ENCODE results near the gene MCTP2.

The MCTP2 gene

GRCh38 chr15:94259121-94259751, 27.9 kb downstream of the MCTP2 start:
- Mint-ChIP-seq H3K27ac (peak overlapping the region in 1 of 2 donors; percentile 2), H3K36me3 (ENCODE audit: insufficient read depth) (no peaks in the 10 kb centered on the region), H3K4me1 (ENCODE audit: low read depth in 2 of 2) (peaks cover 45 to 65% of the 10 kb centered on the region in 2 donors), H3K27me3 (no peaks in the 10 kb centered on the region), H3K9me3 (no peaks in the 10 kb centered on the region), H3K4me3 (no peak overlapping the region)
- ATAC-seq (replicated peaks), result no peak
- DNase-seq, result no peak

GRCh38 chr15:94259863-94260262, 28.5 kb downstream of the MCTP2 start:
- ATAC-seq (replicated peaks) (no peak), DNase-seq (no peak)
- Mint-ChIP-seq H3K4me1 (ENCODE audit: low read depth in 2 of 2) (peaks cover 41 to 60% of the 10 kb centered on the region in 2 donors), H3K9me3 (no peaks in the 10 kb centered on the region), H3K27me3 (no peaks in the 10 kb centered on the region), H3K36me3 (ENCODE audit: insufficient read depth) (no peaks in the 10 kb centered on the region), H3K4me3 (no peak overlapping the region), H3K27ac (peak overlapping the region; percentile 2 to 33)

- Mint-ChIP-seq H3K36me3 (ENCODE audit: insufficient read depth) (no peaks in the 10 kb centered on the region), H3K4me3 (no peak overlapping the region), H3K27ac (no peak overlapping the region), H3K27me3 (no peaks in the 10 kb centered on the region), H3K9me3 (no peaks in the 10 kb centered on the region), H3K4me1 (ENCODE audit: low read depth in 2 of 2) (peaks cover 44 to 48% of the 10 kb centered on the region in 2 donors)
- ATAC-seq (replicated peaks) (no peak), DNase-seq (no peak)
Observed at GRCh38 chr15:94262201-94262600, 30.8 kb downstream of the MCTP2 start.

GRCh38 chr15:94263341-94264273, 32.2 kb downstream of the MCTP2 start:
- Mint-ChIP-seq H3K27ac (peak overlapping the region; percentile 85 to 92), H3K4me3 (peak overlapping the region in 1 of 2 donors; percentile 32), H3K9me3 (peaks cover 0 to 1% of the 10 kb centered on the region in 2 donors), H3K27me3 (no peaks in the 10 kb centered on the region), H3K4me1 (ENCODE audit: low read depth in 2 of 2) (peaks cover 44 to 46% of the 10 kb centered on the region in 2 donors), H3K36me3 (ENCODE audit: insufficient read depth) (peaks cover 3% of the 10 kb centered on the region)
- DNase-seq (no peak), ATAC-seq (replicated peaks) (peak; percentile 43)

GRCh38 chr15:94265009-94265408, 33.6 kb downstream of the MCTP2 start:
- H3K4me1 Mint-ChIP-seq (ENCODE audit: low read depth in 2 of 2), result peaks cover 37 to 39% of the 10 kb centered on the region in 2 donors
- peaks cover 3% of the 10 kb centered on the region for H3K36me3 Mint-ChIP-seq (ENCODE audit: insufficient read depth)
- H3K4me3 Mint-ChIP-seq, result no peak overlapping the region
- no peaks in the 10 kb centered on the region for H3K27me3 Mint-ChIP-seq
- ATAC-seq (replicated peaks) (no peak), DNase-seq (no peak)
- H3K9me3 Mint-ChIP-seq, result peaks cover 0 to 1% of the 10 kb centered on the region in 2 donors
- peak overlapping the region in 1 of 2 donors; percentile 92 for H3K27ac Mint-ChIP-seq

- Mint-ChIP-seq H3K4me3 (no peak overlapping the region), H3K27me3 (no peaks in the 10 kb centered on the region), H3K36me3 (ENCODE audit: insufficient read depth) (peaks cover 3% of the 10 kb centered on the region), H3K4me1 (ENCODE audit: low read depth in 2 of 2) (peaks cover 32% of the 10 kb centered on the region in 2 donors), H3K9me3 (peaks cover 0 to 1% of the 10 kb centered on the region in 2 donors), H3K27ac (peak overlapping the region; percentile 31 to 72)
- DNase-seq (no peak), ATAC-seq (replicated peaks) (no peak)
Observed at GRCh38 chr15:94265982-94266381, 34.6 kb downstream of the MCTP2 start.

GRCh38 chr15:94266789-94267188, 35.4 kb downstream of the MCTP2 start:
- Mint-ChIP-seq H3K27me3 (no peaks in the 10 kb centered on the region), H3K36me3 (ENCODE audit: insufficient read depth) (peaks cover 3% of the 10 kb centered on the region), H3K4me1 (ENCODE audit: low read depth in 2 of 2) (peaks cover 29 to 30% of the 10 kb centered on the region in 2 donors), H3K9me3 (peaks cover 0 to 1% of the 10 kb centered on the region in 2 donors), H3K27ac (peak overlapping the region in 1 of 2 donors; percentile 72), H3K4me3 (no peak overlapping the region)
- no peak for ATAC-seq (replicated peaks)
- no peak for DNase-seq

- H3K36me3 Mint-ChIP-seq (ENCODE audit: insufficient read depth), result peaks cover 3% of the 10 kb centered on the region
- H3K4me3 Mint-ChIP-seq, result no peak overlapping the region
- H3K9me3 Mint-ChIP-seq, result peaks cover 0 to 1% of the 10 kb centered on the region in 2 donors
- DNase-seq (no peak), ATAC-seq (replicated peaks) (no peak)
- peaks cover 16 to 21% of the 10 kb centered on the region in 2 donors for H3K4me1 Mint-ChIP-seq (ENCODE audit: low read depth in 2 of 2)
- no peak overlapping the region for H3K27ac Mint-ChIP-seq
- no peaks in the 10 kb centered on the region for H3K27me3 Mint-ChIP-seq
Observed at GRCh38 chr15:94269954-94270353, 38.6 kb downstream of the MCTP2 start.

GRCh38 chr15:94270570-94270969, 39.2 kb downstream of the MCTP2 start:
- Mint-ChIP-seq H3K9me3 (peaks cover 0 to 1% of the 10 kb centered on the region in 2 donors), H3K27me3 (no peaks in the 10 kb centered on the region), H3K27ac (no peak overlapping the region), H3K4me3 (no peak overlapping the region), H3K36me3 (ENCODE audit: insufficient read depth) (peaks cover 3% of the 10 kb centered on the region), H3K4me1 (ENCODE audit: low read depth in 2 of 2) (peaks cover 16 to 21% of the 10 kb centered on the region in 2 donors)
- DNase-seq, result no peak
- ATAC-seq (replicated peaks), result no peak

- peak; percentile 89 for ATAC-seq (replicated peaks)
Observed at GRCh38 chr15:94272251-94272898, 41.0 kb downstream of the MCTP2 start.

GRCh38 chr15:94273826-94274225, 42.5 kb downstream of the MCTP2 start:
- peaks cover 9 to 15% of the 10 kb centered on the region in 2 donors for H3K4me1 Mint-ChIP-seq (ENCODE audit: low read depth in 2 of 2)
- H3K4me3 Mint-ChIP-seq, result peak overlapping the region in 1 of 2 donors; percentile 10
- H3K36me3 Mint-ChIP-seq (ENCODE audit: insufficient read depth), result no peaks in the 10 kb centered on the region
- H3K27ac Mint-ChIP-seq, result no peak overlapping the region
- ATAC-seq (replicated peaks), result no peak
- DNase-seq, result no peak
- no peaks in the 10 kb centered on the region for H3K27me3 Mint-ChIP-seq
- H3K9me3 Mint-ChIP-seq, result no peaks in the 10 kb centered on the region

More at GRCh38 chr15:94272251-94272898, 41.0 kb downstream of the MCTP2 start:
- peaks cover 6 to 15% of the 10 kb centered on the region in 2 donors for H3K4me1 Mint-ChIP-seq (ENCODE audit: low read depth in 2 of 2)
- H3K36me3 Mint-ChIP-seq (ENCODE audit: insufficient read depth), result peaks cover 3% of the 10 kb centered on the region
- no peak overlapping the region for H3K27ac Mint-ChIP-seq
- H3K9me3 Mint-ChIP-seq, result peaks cover 0 to 1% of the 10 kb centered on the region in 2 donors
- no peaks in the 10 kb centered on the region for H3K27me3 Mint-ChIP-seq
- DNase-seq, result peak; percentile 5 to 11 (median 9)
- H3K4me3 Mint-ChIP-seq, result no peak overlapping the region

- no peaks in the 10 kb centered on the region for H3K36me3 Mint-ChIP-seq (ENCODE audit: insufficient read depth)
- ATAC-seq (replicated peaks) (no peak), DNase-seq (no peak)
- H3K27me3 Mint-ChIP-seq, result no peaks in the 10 kb centered on the region
- peak overlapping the region in 1 of 2 donors; percentile 32 for H3K27ac Mint-ChIP-seq
- peaks cover 17 to 22% of the 10 kb centered on the region in 2 donors for H3K4me1 Mint-ChIP-seq (ENCODE audit: low read depth in 2 of 2)
- no peaks in the 10 kb centered on the region for H3K9me3 Mint-ChIP-seq
- H3K4me3 Mint-ChIP-seq, result no peak overlapping the region
Observed at GRCh38 chr15:94274745-94275144, 43.4 kb downstream of the MCTP2 start.

GRCh38 chr15:94277485-94277884, 46.1 kb downstream of the MCTP2 start:
- DNase-seq (no peak), ATAC-seq (replicated peaks) (no peak)
- peaks cover 0 to 5% of the 10 kb centered on the region in 2 donors for H3K9me3 Mint-ChIP-seq
- H3K4me3 Mint-ChIP-seq, result no peak overlapping the region
- peaks cover 4% of the 10 kb centered on the region for H3K36me3 Mint-ChIP-seq (ENCODE audit: insufficient read depth)
- H3K27me3 Mint-ChIP-seq, result no peaks in the 10 kb centered on the region
- peak overlapping the region in 1 of 2 donors; percentile 3 for H3K27ac Mint-ChIP-seq
- peaks cover 34 to 38% of the 10 kb centered on the region in 2 donors for H3K4me1 Mint-ChIP-seq (ENCODE audit: low read depth in 2 of 2)

All from effector memory CD8-positive, alpha-beta T cell (primary cell).